NCI-H146 (cell line): ENCODE data around the gene MRPS18A.
"Not testable (repeated sequence)": the region's sequence is repeated elsewhere in the genome, so short reads cannot be mapped to it uniquely, and the experiment has no call there.

Experiments used
- DNase-seq: peaks from one replicate; lab custom pipeline; 2025; lab: John Stamatoyannopoulos, UW

Gene MRPS18A

DNA sequence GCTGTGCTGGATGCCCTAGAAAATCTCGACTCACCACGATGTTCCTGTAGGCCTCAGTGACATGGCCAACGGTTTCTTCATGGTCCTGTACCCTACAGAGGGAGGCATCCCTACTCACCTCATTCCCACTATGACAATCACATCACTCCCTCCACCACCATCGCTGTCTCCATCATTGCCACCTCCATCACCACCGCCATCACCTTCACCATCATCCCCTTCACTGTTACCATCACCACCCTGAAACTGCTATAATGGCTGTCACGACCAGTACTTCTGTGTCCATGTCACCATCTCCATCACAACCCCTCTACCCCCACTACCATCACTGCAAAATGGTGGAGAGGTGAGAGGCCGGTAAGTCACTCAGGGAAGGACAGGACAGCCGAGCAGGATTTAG, 29.8 kb upstream of the MRPS18A start:
- no peak for DNase-seq

DNA sequence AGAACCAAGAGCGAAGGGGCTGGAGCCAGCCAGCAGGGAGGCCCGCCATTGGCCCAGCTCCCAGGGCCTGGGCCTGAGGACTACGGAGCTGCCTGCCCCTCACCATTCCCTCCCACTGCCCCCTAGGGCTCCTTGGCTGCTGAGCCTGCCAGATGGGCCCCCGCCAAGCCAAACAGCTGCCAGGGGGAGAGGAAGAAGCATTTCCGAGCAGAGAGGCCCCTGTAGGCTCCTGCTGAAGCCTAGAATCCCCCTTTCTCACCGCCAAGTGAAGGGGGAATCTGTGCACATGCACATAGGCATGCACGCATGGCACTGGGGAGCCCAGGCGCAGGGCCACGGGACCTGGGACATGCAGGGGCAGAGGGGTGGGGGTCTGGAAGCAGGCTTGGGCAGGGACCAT, 28.5 kb upstream of the MRPS18A start:
- DNase-seq: no peak

GRCh38 chr6:43715056-43715788, 27.6 kb upstream of the MRPS18A start:
- DNase-seq: no peak

GRCh38 chr6:43714311-43715055, 26.9 kb upstream of the MRPS18A start:
- DNase-seq: no peak

GRCh38 chr6:43713643-43714310, 26.2 kb upstream of the MRPS18A start:
- DNase-seq: no peak

- no peak for DNase-seq
Measured at GRCh38 chr6:43712579-43712978, 25.0 kb upstream of the MRPS18A start.

- no peak for DNase-seq
Measured at GRCh38 chr6:43710576-43710975, 23.0 kb upstream of the MRPS18A start.

- DNase-seq: peak; percentile 36
Measured at GRCh38 chr6:43709654-43710303, 22.2 kb upstream of the MRPS18A start.

DNA sequence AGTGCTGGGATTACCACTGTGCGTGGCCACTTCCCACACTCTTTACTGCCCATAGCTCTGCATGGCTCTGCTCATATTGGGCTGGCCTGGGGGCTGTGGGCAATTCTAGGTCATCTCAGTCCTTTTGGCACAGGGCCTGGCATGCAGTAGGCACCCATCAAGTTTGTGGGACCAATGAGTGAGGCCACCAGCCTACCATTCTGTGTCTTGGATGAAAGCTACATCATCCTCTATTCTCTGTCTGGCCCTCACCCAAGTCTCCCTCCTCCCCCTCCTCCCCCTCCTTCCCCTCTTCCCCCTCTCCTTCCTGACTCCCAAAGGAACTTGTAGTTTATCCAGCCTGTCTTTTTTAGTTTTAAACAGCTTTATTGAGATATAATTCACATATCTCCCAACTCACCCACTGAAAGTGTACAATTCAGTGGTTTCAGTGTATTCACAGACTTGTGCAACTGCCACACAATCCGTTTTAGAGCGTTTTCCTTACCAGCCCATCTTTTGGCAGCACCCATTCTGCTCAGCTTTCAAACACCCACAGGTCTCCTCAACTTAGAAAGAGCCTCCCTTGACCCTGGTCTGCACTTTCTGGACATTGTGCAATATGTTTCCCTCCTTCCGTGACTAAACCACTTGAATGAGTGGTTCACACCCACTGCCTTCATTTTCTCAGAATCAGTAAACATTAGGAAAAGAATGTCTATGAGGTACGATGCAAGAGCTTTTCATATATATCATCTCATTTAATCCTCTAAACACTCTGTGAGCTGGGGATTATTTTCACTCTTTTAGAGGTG, 21.5 kb upstream of the MRPS18A start:
- DNase-seq: no peak

DNA sequence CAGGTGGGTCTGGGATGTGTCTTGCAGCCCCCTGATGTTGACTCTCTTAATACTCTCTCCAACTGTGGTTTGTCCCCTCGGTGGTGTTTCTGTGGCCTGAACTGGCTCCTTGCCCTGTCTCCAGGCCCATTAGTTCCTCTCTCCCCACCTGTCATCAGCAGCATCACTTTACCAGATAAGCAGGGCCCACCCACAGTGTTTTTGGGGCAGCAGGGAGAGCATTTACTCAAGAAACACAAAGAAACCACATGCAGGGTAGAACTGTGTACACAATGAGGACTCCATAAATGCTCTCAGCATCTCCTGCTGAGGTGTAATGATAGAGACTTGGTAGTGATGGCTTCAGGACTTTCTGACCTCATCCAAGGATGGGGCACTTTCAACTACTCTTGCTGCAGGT, 20.2 kb upstream of the MRPS18A start:
- peak; percentile 99 for DNase-seq

GRCh38 chr6:43707269-43707668, 19.7 kb upstream of the MRPS18A start:
- no peak for DNase-seq

GRCh38 chr6:43706788-43707187, 19.2 kb upstream of the MRPS18A start:
- DNase-seq: peak; percentile 61

- peak; percentile 26 for DNase-seq
Measured at GRCh38 chr6:43705996-43706395, 18.4 kb upstream of the MRPS18A start.

DNA sequence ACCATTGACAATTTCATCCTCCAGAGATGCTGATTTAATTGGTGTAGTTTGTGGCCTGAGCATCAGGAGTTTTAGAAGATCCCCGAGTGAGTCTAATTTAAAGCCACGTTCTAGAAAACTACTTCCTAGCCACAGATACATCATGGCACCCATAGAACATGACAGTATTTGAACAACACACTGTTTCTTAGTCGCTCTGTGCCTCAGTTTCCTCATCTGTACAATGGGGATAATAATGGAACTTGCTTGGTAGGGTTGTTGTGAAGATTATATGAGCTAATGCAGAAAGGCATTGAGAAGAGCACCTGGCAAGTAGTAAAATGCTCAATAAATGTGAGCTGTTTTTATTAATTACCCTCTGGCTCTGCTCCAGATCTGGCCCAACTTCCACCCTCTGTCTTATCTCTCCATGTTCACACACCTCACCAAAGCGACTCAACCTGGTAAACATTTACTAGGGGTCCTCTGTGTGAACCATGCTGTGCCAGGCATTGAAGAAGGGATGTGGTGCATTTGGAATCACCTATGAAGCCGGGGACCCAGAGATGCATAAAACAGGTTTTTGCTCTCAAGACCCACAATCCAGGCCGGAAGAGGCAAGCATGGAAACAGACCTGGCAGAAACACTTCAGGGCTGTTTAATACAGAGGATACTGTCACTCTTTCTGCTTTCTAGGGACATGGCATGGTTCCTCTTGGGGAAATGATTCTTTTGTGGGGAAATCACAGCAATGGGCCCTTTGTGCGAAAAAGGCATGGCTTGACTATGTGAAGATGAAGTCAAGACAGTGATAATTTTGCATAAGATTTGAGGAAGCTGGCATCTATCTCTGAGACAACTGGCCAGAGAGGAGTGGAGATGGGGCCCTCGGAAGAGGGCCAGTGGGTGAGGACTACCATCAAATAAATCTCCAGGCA, 16.2 kb upstream of the MRPS18A start:
- DNase-seq: peak; percentile 92

DNA sequence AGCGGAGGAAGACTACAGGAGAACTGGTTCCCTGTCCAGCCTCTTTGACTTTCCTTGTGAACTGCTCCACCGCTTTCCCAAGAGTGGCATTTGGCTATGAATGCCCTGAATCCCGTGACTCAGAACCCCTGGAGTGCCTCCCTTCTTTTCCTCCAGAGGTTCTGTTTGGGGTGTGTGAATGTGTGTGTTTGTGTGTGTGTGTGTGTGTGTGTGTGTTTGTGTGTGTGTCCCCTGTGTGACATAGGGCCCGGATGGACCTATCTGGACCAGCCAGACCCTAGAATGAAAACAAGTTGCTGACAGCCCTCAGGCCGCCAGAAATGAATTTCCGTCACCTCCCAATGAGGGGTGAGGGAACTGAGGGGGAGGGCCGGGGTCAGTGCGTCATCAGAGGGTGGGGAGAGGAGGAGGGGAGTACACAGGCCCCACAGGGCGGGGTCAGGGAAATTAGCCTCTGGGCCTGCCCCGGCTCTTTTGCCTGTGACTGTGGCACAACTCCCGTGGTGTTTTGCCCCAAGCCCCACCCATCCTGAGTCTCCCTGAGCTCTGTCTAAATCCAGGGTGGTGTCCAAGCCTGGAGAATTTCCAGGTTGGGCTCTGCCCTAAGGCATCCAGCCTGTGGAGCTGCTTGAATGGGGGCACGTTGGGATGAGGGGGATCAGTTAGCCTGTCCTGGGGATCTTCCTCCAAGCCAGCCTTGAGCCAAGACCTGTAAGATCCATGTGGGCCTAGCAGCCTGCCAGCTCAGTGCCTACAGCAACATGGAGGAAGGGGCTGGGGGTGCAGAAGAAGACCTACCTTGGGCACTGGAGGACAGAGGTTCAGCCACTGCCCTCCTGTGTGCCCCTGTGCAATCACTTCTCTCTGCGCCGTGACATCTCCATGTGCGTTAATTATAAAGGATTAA, 15.2 kb upstream of the MRPS18A start:
- DNase-seq: peak; percentile 100

- peak; percentile 77 for DNase-seq
Measured at GRCh38 chr6:43702171-43702533, 14.6 kb upstream of the MRPS18A start.

- not testable (repeated sequence) for DNase-seq
Measured at GRCh38 chr6:43700939-43701560, 13.5 kb upstream of the MRPS18A start.

DNA sequence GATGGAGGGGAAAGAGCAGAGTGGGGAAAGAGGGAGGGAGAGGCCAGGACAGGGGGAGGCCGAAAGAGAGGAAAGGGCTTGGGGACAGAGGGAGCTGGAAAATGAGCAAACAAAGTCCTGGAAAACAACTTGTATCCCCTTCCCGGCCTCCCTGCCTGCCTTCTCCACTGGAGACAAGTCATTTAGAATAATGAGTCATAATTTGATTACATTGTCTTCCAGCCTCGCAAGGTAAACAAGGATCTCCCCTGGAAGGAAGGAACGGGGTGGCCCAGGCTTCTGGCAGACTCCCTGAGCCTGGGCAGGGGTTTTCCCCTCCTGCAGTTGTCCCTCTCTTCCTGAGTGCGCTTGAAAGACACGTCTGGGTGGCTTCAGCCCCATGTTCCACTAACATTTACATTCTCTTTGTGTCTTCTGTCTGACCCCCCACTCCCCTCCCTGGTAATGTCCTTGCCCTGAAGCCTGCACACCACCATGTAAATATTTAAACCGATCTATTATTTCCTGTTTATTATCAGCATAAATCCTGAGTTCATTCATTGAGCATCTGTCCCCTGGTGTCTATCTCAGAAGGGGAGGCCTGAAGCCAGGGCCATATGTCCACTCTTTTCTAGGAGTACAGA, 12.1 kb upstream of the MRPS18A start:
- DNase-seq: peak; percentile 96
